Forelimb muscle (tissue), 1 donor: ENCODE results near the gene SAMD13. TPM values are rescaled to one million over a fixed set of nuclear protein-coding genes. Genes with fewer than 3 reads are reported as not detected.
"Not testable (repeated sequence)": the region's sequence is repeated elsewhere in the genome, so short reads cannot be mapped to it uniquely, and the experiment has no call there.

Experiments
- DNase-seq: peaks from one replicate; pipeline ENCODE4 v3.0.0-alpha.2; 2013; ENCODE audit warnings: low read depth
- polyA plus RNA-seq: library from polyadenylated mRNA; unstranded; fragments of 120-200 nt; gene quantifications from one replicate; pipeline ENCODE4 v1.2.1, GENCODE V29; 2013; ENCODE audit not compliant: insufficient read length

The SAMD13 gene
- polyA plus RNA-seq, 1 donor: 10.4 TPM

GRCh38 chr1:84283381-84283780 is 18.1 kb upstream of the SAMD13 start:
- DNase-seq: no peak

- no peak for DNase-seq
Observed at GRCh38 chr1:84286071-84286470, 15.4 kb upstream of the SAMD13 start.

- not testable (repeated sequence) for DNase-seq
Observed at GRCh38 chr1:84287389-84287788, 14.1 kb upstream of the SAMD13 start.

- DNase-seq: no peak
Observed at GRCh38 chr1:84289169-84289785, 12.2 kb upstream of the SAMD13 start.

- no peak for DNase-seq
Observed at GRCh38 chr1:84291882-84292655, 9.4 kb upstream of the SAMD13 start.

- DNase-seq: no peak
Observed at GRCh38 chr1:84293766-84294165, 7.7 kb upstream of the SAMD13 start.

- no peak for DNase-seq
Observed at GRCh38 chr1:84294751-84295150, 6.8 kb upstream of the SAMD13 start.

- no peak for DNase-seq
Observed at GRCh38 chr1:84297546-84298244, 3.8 kb upstream of the SAMD13 start.

GRCh38 chr1:84298328-84298683 is 3.2 kb upstream of the SAMD13 start:
- no peak for DNase-seq

- DNase-seq: no peak
Observed at GRCh38 chr1:84298684-84299535, 2.6 kb upstream of the SAMD13 start.

GRCh38 chr1:84299536-84300170 is 1.9 kb upstream of the SAMD13 start:
- no peak for DNase-seq

GRCh38 chr1:84300501-84300900 is 1.0 kb upstream of the SAMD13 start:
- no peak for DNase-seq

GRCh38 chr1:84301785-84302385 is 377 bp downstream of the SAMD13 start:
- no peak for DNase-seq

- no peak for DNase-seq
Observed at GRCh38 chr1:84303314-84303830, 1.9 kb downstream of the SAMD13 start.

GRCh38 chr1:84307398-84307797 is 5.9 kb downstream of the SAMD13 start:
- no peak for DNase-seq

- DNase-seq: no peak
Observed at GRCh38 chr1:84311296-84311695, 9.8 kb downstream of the SAMD13 start.

GRCh38 chr1:84319662-84320061 is 18.2 kb downstream of the SAMD13 start:
- no peak for DNase-seq

GRCh38 chr1:84327830-84328229 is 26.3 kb downstream of the SAMD13 start:
- no peak for DNase-seq

GRCh38 chr1:84330125-84330984 is 28.8 kb downstream of the SAMD13 start:
- no peak for DNase-seq

- DNase-seq: no peak
Observed at GRCh38 chr1:84339503-84339902, 38.0 kb downstream of the SAMD13 start.
